Left kidney (tissue), 8 donors: ENCODE results near the gene OR2H1. TPM values are rescaled to one million over a fixed set of nuclear protein-coding genes. Genes with fewer than 3 reads are reported as not detected.
"Not testable (repeated sequence)": the region's sequence is repeated elsewhere in the genome, so short reads cannot be mapped to it uniquely, and the experiment has no call there.

Experiments
- DNase-seq: peaks from one replicate; pipeline ENCODE4 v3.0.0-alpha.2; 2013
- long read RNA-seq, 8 donors: transcript quantifications; one replicate each; lab custom pipeline, GENCODE V29; 2026
- polyA plus RNA-seq: library from polyadenylated mRNA; unstranded; fragments of 120-200 nt; gene quantifications from one replicate; pipeline ENCODE4 v1.2.1, GENCODE V29; 2013; ENCODE audit not compliant: insufficient read length

The OR2H1 gene
- polyA plus RNA-seq, result not detected
- long read RNA-seq, donor 1, result 0 reads
- long read RNA-seq, donor 2, result 0 reads
- long read RNA-seq, donor 3, result 0 reads
- long read RNA-seq, donor 4, result 0 reads
- long read RNA-seq, donor 5, result 0 reads
- long read RNA-seq, donor 6, result 0 reads
- long read RNA-seq, donor 7, result 0 reads
- long read RNA-seq, donor 8, result 0 reads

- DNase-seq, result no peak
Measured at GRCh38 chr6:29456971-29457370, at the start of gene OR2H1, which contains the start of gene OR11A1. Gene OR2H1 (plus strand): TSS chr6:29457155. CDS start chr6:29461770, 4,615 bp downstream. Gene OR11A1 (minus strand): TSS chr6:29457071. CDS start chr6:29427641, 29,430 bp downstream.

GRCh38 chr6:29414588-29414987, 42.4 kb upstream of the OR2H1 start, which contains the start of gene OR12D1:
Gene OR12D1 (plus strand): TSS chr6:29414928.
- no peak for DNase-seq

DNA sequence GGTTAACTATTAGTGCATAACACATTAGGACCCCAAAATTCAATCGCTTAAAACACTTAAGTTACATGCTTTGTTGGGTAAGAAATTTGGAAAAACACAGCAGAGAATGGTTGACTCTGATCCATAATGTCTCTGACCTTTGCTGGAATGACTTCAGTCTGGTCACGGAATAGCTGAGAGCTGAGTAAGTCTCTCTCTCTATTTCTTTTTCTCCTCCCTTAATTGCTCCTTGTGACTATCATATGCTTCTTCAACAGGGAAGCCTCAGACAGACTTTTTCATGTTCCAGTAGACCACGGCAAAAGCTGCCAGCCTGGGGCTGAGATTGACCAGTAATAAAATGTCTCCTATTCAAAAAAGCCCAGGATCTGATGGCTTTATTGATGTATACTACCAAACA, 37.4 kb upstream of the OR2H1 start:
- DNase-seq, result no peak

DNA sequence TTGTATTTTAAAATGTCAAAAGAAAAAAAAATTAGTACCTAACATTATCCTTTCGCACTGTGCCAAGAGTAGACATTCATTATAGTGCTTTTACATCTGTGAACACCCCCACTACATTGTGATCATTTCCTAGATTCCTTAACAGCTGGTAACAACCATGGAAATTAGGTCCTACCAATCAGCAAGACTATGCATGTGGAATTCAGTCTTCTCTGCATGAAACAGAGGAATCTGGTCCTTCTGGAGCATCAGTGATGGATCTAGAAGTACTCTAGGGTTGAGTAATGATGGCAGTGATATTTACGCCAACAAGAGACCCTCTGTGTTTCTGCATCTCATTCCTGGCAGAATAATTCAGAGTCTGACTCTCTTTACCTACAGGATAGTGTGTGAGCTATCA, 32.8 kb upstream of the OR2H1 start:
- no peak for DNase-seq

DNA sequence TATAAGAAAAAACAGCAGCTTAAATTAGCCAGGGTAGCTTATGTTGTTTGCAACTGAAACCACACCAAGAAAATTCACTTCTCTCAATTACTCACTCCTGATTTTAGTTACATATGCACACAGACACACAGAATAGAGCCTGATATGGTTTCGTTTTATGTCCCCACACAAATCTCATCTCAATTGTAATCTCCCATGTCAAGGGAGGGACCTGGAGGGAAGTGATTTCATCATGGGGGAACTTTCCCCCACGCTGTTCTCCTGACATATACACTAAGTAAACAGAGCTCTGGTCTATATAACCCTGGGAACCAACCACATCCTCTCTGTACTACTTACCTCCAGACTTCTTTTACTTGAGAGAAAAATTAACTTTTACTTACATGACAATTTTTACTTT, 32.4 kb upstream of the OR2H1 start:
- DNase-seq, result no peak

GRCh38 chr6:29425075-29425474, 31.9 kb upstream of the OR2H1 start:
- no peak for DNase-seq

GRCh38 chr6:29426654-29427053, 30.3 kb upstream of the OR2H1 start:
- DNase-seq, result no peak

DNA sequence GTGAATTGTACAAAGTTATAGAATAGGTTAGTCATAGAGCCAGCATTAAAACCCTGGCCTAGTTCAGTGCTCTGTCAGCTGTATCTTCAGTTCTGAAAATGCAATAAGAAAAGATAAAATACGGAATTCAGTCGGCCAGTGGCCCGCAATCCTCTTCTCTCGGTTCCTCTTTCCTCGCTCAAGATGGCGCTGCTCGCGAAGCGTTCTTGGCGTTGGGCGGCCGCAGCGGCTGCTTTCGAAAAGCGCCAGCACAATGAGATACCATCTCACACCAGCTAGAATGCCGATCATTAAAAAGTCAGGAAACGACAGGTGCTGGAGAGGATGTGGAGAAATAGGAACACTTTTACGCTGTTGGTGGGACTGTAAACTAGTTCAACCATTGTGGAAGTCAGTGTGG, 20.2 kb upstream of the OR2H1 start:
- not testable (repeated sequence) for DNase-seq

DNA sequence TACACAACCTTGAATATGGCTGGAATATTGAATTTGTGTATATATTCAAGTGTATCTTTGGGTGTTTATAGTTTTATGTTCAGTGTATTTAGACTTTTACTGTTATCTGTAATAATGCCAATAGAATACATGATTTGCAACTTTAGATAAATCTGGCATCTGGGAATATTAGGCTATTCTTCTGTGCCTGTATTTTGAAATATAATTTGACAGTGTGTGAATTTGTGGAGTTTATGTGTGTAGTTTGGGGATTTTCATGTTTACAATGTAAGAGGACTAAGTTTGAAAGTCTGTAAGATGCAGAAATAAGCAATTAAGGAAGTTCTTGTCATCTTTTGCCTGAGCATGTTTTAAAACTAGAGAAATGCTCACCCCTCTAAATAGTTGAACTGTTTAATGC, 17.9 kb upstream of the OR2H1 start, which contains the start of gene OR10C1:
Gene OR10C1, plus strand, starts transcription at position 301 of the 400 bp plus-strand sequence. CDS start 710 bp downstream, outside the sequence.
- no peak for DNase-seq

DNA sequence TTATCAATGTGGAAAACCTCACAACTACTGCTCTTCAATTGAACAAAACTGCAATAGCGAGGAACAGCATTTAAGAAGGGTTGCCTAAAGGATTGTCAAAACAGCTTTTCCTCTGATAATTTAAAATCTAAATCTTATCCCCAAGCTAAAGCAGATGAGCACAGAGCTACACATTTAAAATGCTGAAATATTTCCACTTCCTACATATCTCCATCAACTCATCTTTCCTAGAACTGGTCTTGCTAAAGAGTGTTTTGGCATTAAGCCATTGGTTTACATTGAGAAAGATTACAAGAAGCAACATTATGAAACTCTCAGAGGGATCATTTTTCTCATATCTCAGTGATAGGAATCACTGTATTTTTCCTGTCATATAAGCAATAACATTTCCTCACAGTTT, 14.2 kb upstream of the OR2H1 start:
- DNase-seq, result no peak

DNA sequence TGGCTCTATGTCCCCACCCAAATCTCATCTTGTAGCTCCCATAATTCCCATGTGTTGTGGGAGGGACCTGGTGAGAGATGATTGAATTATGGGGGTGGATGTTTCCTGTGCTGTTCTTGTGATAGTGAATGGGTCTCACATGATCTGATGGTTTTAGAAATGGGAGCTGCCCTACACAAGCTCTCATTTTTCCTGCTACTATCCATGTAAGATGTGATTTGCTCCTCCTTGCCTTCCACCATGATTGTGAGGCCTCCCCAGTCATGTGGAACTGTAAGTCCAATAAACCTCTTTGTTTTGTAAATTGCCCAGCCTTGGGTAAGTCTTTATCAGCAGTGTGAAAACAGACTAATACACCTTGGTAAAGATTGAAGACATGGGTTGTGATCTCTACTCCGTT, 12.9 kb upstream of the OR2H1 start:
- DNase-seq, result not testable (repeated sequence)

DNA sequence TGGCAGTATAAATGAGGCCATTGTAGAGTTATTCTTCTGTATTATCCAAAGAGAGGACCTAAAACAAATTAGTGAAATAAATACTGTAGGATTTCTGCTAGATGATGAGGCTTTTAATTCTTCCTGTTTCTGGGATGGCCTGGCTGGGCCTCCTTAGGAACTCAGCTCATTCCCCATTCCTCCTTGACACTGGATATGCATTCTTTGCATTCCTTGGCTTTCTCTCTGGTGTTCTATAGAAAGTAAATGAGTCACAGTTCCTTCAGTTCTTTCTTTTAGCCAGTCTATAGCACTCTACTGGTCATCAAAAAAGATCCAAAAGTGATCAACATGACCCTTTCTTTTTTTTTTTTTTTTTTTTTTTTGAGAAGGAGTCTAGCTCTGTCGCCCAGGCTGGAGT, 9.3 kb upstream of the OR2H1 start:
- DNase-seq, result no peak

DNA sequence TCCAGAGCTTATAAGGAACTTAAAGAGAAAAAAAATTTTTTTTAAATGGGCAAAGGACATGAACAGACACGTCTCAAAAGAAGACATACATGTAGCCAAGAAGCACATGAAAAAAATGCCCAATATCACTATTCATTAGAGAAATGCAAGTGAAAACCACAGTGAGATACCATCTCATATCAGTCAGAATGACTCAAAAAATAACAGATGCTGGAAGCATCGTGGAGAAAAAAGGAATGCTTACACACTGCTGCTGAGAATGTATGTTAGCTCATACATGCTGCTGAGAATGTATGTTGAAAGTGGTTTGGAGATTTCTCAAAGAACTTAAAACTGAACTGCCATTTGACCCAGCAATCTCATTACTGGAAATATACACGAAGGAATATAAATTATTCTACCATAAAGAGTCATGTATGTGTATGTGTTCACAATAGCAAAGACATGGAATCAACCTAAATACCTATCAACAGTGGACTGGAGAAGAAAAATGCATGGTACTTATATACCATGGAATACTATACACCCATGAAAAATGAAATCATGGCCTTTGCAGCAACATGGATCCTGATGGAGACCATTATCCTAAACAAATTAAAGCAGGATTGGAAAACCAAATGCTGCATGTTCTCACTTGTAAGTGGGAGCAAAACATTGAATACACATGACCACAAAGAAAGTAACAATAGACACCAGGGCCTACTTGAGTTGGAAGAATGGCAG, 5.3 kb upstream of the OR2H1 start:
- no peak for DNase-seq

DNA sequence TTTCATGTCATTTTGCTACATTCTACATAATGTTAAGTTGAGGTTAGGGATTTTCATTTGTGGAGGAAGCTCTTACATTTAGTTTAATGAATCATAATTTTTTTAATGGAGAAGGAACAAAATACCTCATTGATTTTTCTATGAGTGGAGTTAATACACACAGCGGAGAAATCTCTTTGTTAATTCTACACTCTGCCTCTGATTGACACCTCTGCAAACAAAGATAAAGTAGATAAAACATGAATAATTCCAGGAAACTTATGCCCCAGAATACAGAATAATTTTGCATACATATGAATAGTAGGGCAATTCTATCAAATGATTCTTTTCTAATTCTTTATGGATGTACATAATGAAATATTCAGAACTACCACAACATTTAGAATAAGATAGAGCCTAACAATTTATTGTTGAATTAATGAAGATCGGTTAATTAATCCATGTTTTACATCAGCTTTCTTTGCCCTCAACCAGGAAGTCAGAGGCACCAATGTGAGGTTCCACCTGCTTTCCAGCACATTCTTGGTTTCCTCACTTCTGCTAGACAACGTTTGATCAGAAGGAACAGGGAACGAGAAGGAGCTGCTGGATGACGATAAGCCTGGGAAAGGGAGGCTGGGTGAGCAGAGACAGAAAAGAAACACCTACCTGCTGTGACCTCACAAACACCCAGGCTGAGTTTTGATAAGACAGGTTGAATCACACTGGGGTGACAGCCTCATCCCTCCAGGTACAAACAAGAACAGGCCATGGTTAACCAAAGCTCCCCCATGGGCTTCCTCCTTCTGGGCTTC, 4.3 kb downstream of the OR2H1 start:
- no peak for DNase-seq

DNA sequence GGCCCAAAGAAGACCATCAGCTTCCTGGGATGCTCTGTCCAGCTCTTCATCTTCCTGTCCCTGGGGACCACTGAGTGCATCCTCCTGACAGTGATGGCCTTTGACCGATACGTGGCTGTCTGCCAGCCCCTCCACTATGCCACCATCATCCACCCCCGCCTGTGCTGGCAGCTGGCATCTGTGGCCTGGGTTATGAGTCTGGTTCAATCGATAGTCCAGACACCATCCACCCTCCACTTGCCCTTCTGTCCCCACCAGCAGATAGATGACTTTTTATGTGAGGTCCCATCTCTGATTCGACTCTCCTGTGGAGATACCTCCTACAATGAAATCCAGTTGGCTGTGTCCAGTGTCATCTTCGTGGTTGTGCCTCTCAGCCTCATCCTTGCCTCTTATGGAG, 5.1 kb downstream of the OR2H1 start:
- no peak for DNase-seq

- DNase-seq, result no peak
Measured at GRCh38 chr6:29465279-29465678, 8.3 kb downstream of the OR2H1 start.

GRCh38 chr6:29465801-29466200, 8.8 kb downstream of the OR2H1 start:
- no peak for DNase-seq

DNA sequence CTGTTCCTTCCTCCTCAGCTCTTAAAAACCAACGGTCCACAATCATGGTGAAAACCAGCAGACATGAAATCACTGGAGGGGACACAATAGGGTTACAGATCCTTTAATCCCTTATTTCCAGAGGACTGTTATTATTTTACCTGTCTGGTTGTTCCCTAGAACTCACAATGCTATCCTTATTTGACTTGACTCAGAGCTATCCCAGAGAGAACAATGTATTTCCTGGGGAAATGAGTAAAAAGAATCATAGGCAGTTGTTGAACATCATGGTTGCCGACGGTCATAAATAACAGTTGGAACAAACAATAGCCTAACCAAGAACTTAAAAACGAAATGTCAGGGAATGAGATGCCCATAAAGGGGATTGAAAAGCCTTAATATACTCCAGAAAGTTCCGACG, 9.3 kb downstream of the OR2H1 start:
- no peak for DNase-seq

GRCh38 chr6:29474996-29475395, 18.0 kb downstream of the OR2H1 start:
- DNase-seq, result no peak

DNA sequence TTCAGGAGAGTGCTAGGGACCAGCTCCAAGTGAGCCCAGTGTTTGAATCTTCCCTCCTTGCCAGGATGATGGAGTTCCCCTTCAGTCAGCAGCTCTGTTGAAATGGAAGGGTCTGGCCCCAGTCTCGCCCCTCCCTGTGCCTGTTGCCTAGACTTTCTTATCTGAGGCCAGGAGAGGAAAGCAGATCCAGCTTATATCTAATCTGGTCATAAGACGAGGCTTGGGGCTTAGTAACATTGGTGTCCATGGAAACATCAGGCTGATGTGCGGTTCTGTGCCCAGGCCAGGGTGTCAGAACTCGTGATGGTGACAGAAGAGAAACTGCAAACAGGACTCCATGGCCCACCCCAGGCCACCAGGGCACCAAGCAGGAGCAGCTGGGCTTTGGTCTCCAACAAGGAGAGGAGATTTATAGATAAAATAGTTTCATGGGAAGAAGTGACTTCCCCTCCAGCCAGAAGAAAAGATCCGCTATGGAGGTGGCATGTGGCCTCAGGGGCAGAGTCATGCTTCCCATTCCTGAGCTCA, 21.0 kb downstream of the OR2H1 start:
- no peak for DNase-seq

DNA sequence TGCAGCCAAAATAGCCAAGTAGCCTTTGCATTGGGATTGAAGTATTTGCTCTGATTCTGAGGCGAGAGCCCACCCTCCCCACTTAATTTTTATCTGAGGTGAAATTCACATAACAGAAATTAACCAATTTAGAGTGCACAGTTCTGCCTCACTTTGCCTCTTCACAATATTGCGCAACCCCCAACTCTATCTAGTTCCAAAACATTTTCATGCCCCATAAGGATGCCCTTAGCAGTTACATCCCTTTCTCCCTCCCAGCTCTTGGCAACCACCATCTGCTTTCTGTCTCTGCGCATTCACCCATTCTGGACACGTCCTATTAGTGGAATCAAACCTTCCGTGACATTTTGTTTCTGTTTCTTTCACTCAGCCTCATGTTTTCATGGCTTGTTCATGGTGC, 21.8 kb downstream of the OR2H1 start:
- DNase-seq, result no peak

GRCh38 chr6:29479560-29479959, 22.6 kb downstream of the OR2H1 start:
- no peak for DNase-seq

GRCh38 chr6:29483186-29483585, 26.2 kb downstream of the OR2H1 start:
- no peak for DNase-seq
